Measurements from ENCODE around the gene TMEM202. TPM values are rescaled to one million over a fixed set of nuclear protein-coding genes. Genes with fewer than 3 reads are reported as not detected.
"Not testable (repeated sequence)": the region's sequence is repeated elsewhere in the genome, so short reads cannot be mapped to it uniquely, and the experiment has no call there.

TMEM202 gene
- total and polyA plus RNA-seq, 12 donors = not detected

DNA sequence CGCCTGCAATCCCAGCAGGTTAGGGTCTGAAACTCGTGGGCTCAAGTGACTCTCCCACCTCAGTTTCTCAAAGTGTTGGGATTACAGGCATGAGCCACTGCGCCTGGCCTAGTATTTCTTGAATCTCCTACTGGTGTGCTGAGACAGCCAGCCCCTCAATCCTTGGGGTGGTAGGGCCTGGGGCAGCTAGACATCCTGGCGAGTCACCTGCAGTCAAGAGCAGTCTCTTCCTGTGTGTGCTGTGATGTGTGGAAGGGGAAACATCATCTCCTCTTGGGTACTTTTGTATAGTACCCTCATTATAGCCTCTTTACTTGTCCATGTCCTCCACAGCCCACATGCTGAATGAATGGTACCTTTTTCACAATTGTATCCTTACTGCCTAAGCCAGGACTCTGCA lies 17.4 kb upstream of the TMEM202 start:
- no peak overlapping the region for H3K27ac ChIP-seq
- TF ChIP-seq POLR2A (IDR thresholded peaks at IDR 0.05) = no peak
- no peak for TF ChIP-seq CTCF (IDR thresholded peaks at IDR 0.05)
- DNase-seq = no peak
- 64 to 69% (median 67%) methylated on average over 4 of the region's 4 CpGs for WGBS, 4 donors
- H3K4me3 ChIP-seq = no peak overlapping the region
- no peaks in the 10 kb centered on the region for H3K27me3 ChIP-seq
- no peaks in the 10 kb centered on the region for H3K9me3 ChIP-seq (replicated peaks in 1 of 3)
- H3K36me3 ChIP-seq (replicated peaks in 1 of 2) = no peaks in the 10 kb centered on the region
- intact Hi-C loops (cut with DNase I) = no loop called here
- H3K4me1 ChIP-seq (replicated peaks in 1 of 2) = peaks cover 0 to 7% of the 10 kb centered on the region in 2 donors

- no peak for TF ChIP-seq POLR2A (IDR thresholded peaks at IDR 0.05)
- TF ChIP-seq CTCF (IDR thresholded peaks at IDR 0.05) = peak in 2 of 6 experiments; percentile 15 to 26
- Histone ChIP-seq H3K36me3 (replicated peaks in 1 of 2) (no peaks in the 10 kb centered on the region), H3K27me3 (no peaks in the 10 kb centered on the region), H3K4me3 (no peak overlapping the region), H3K27ac (no peak overlapping the region), H3K9me3 (replicated peaks in 1 of 3) (no peaks in the 10 kb centered on the region), H3K4me1 (replicated peaks in 1 of 2) (no peaks in the 10 kb centered on the region)
- no peak for DNase-seq
- intact Hi-C loops (cut with DNase I) = no loop called here
- 63 to 73% (median 71%) methylated on average over 2 of the region's 2 CpGs for WGBS, 4 donors
These were observed 16.0 kb upstream of the TMEM202 start for GRCh38 chr15:72382146-72382545.

- Histone ChIP-seq H3K4me1 (replicated peaks in 1 of 2) (no peaks in the 10 kb centered on the region), H3K36me3 (replicated peaks in 1 of 2) (no peaks in the 10 kb centered on the region), H3K27me3 (no peaks in the 10 kb centered on the region), H3K27ac (no peak overlapping the region), H3K9me3 (replicated peaks in 1 of 3) (no peaks in the 10 kb centered on the region), H3K4me3 (no peak overlapping the region)
- no peak for DNase-seq
- intact Hi-C loops (cut with DNase I) = no loop called here
- TF ChIP-seq CTCF (IDR thresholded peaks at IDR 0.05) (no peak), POLR2A (IDR thresholded peaks at IDR 0.05) (no peak)
These were observed 10.4 kb upstream of the TMEM202 start for GRCh38 chr15:72387741-72388140.

- intact Hi-C loops (cut with DNase I) = no loop called here
- no peak for TF ChIP-seq CTCF (IDR thresholded peaks at IDR 0.05)
- TF ChIP-seq POLR2A (IDR thresholded peaks at IDR 0.05) = no peak
- no peak for DNase-seq
- H3K4me3 ChIP-seq = no peak overlapping the region
- no peak overlapping the region for H3K27ac ChIP-seq
- H3K36me3 ChIP-seq (replicated peaks in 1 of 2) = no peaks in the 10 kb centered on the region
- H3K4me1 ChIP-seq (replicated peaks in 1 of 2) = no peaks in the 10 kb centered on the region
- no peaks in the 10 kb centered on the region for H3K27me3 ChIP-seq
- WGBS, 4 donors = 59 to 65% (median 62%) methylated on average over 3 of the region's 3 CpGs
- no peaks in the 10 kb centered on the region for H3K9me3 ChIP-seq (replicated peaks in 1 of 3)
These were observed 8.9 kb upstream of the TMEM202 start for GRCh38 chr15:72389231-72389630.

- H3K27ac ChIP-seq; H3K27me3 ChIP-seq; DNase-seq; H3K4me1 ChIP-seq (replicated peaks in 1 of 2); H3K36me3 ChIP-seq (replicated peaks in 1 of 2); intact Hi-C loops (cut with DNase I); H3K9me3 ChIP-seq (replicated peaks in 1 of 3); H3K4me3 ChIP-seq: not testable (repeated sequence)
- WGBS, 4 donors = 92 to 94% (median 92%) methylated on average over 5 to 19 of the region's 24 CpGs; no CpG with 5 or more reads in 1 of the 4 donors
These were observed 1.8 kb upstream of the TMEM202 start for GRCh38 chr15:72396331-72396730.

Data from adrenal gland (tissue), 12 donors.